OCI-LY7 (cell line): ENCODE data around the gene PAK3.

Source experiments
- CTCF ChIP-seq: fragments of 200-600 bp; sonication (generic); conservative IDR thresholded peaks from 2 replicates; pipeline ENCODE4 v1.5.1; 2014; ENCODE audit warnings: mild to moderate bottlenecking, antibody characterized with exemption, low read length, moderate library complexity, mixed read lengths
- EZH2phosphoT487 ChIP-seq: fragments of 200-600 bp; sonication (generic); IDR thresholded peaks from 2 replicates; pipeline ENCODE4 v1.6.1; 2018; ENCODE audit warnings: low read depth, borderline replicate concordance, mild to moderate bottlenecking, mixed run types, antibody characterized with exemption, low read length, moderate library complexity, mixed read lengths

GRCh38 chrX:111083081-111083480 lies 12.9 kb upstream of the PAK3 start:
- TF ChIP-seq CTCF, result no peak
- TF ChIP-seq EZH2phosphoT487, result no peak
